Stimulated activated naive CD4-positive, alpha-beta T cell (primary cell): ENCODE data around the gene WDR45.

Source experiments
- DNase-seq, 6 experiments: peaks; one replicate each; lab custom pipeline; 2025; lab: John Stamatoyannopoulos, UW

The WDR45 gene

GRCh38 chrX:49073601-49074575, 5.8 kb downstream of the WDR45 start, which contains the start of gene PRAF2:
PRAF2 (minus strand) TSS chrX:49074002; CDS start chrX:49073987, 15 bp downstream.
- DNase-seq = peak; percentile 81 to 89 (median 84)

GRCh38 chrX:49072712-49073095, 7.0 kb downstream of the WDR45 start:
- DNase-seq = no peak

- DNase-seq = no peak
Measured at GRCh38 chrX:49071877-49072711, 7.6 kb downstream of the WDR45 start.

GRCh38 chrX:49070988-49071387, 8.7 kb downstream of the WDR45 start:
- DNase-seq = no peak

- no peak for DNase-seq
Measured at GRCh38 chrX:49069038-49069437, 10.6 kb downstream of the WDR45 start.

GRCh38 chrX:49067285-49068120, 12.2 kb downstream of the WDR45 start:
- DNase-seq = no peak

- DNase-seq = no peak
Measured at GRCh38 chrX:49066690-49067089, 13.0 kb downstream of the WDR45 start.

- no peak for DNase-seq
Measured at GRCh38 chrX:49066278-49066677, 13.4 kb downstream of the WDR45 start.

GRCh38 chrX:49064735-49065134, 15.0 kb downstream of the WDR45 start:
- no peak for DNase-seq

- DNase-seq = no peak
Measured at GRCh38 chrX:49064303-49064702, 15.4 kb downstream of the WDR45 start.

- DNase-seq = no peak
Measured at GRCh38 chrX:49063715-49064114, 16.0 kb downstream of the WDR45 start.

- no peak for DNase-seq
Measured at GRCh38 chrX:49061916-49062315, 17.8 kb downstream of the WDR45 start.

- DNase-seq = no peak
Measured at GRCh38 chrX:49061490-49061889, 18.2 kb downstream of the WDR45 start.

GRCh38 chrX:49060914-49061313, 18.8 kb downstream of the WDR45 start:
- no peak for DNase-seq

- DNase-seq = no peak
Measured at GRCh38 chrX:49059681-49060085, 20.0 kb downstream of the WDR45 start.

- DNase-seq = no peak
Measured at GRCh38 chrX:49059201-49059600, 20.5 kb downstream of the WDR45 start.

GRCh38 chrX:49058794-49059193, 20.9 kb downstream of the WDR45 start, which contains the start of gene CCDC120:
CCDC120 (plus strand) TSS chrX:49058999; CDS start chrX:49062042, 3,043 bp downstream.
- DNase-seq = no peak

GRCh38 chrX:49054073-49054762, 25.5 kb downstream of the WDR45 start:
- no peak for DNase-seq

GRCh38 chrX:49053223-49054072, 26.2 kb downstream of the WDR45 start:
- DNase-seq = peak in 5 of 6 experiments; percentile 32 to 64 (median 42)

- no peak for DNase-seq
Measured at GRCh38 chrX:49043987-49044281, 35.8 kb downstream of the WDR45 start.
